GM12878 (cell line): ENCODE data around the gene DISC1. TPM values are rescaled to one million over a fixed set of nuclear protein-coding genes. Genes with fewer than 3 reads are reported as not detected.

Source experiments
- ATAC-seq: fragments of 200-7000 bp; cut with Tn5 transposase; 3 replicates; pipeline ENCODE4 v1.9.1; 2020; ENCODE audit warnings: mild to moderate bottlenecking, moderate library complexity
- BruUV-seq: library from RNA; stranded (reverse); fragments of 400-500 nt; replicated peaks from 2 replicates; lab custom pipeline; 2021; lab: Mats Ljungman, UMichigan
- CTCF ChIA-PET: fragments of 300-600 bp; sonication (Branson Sonifier 250); formaldehyde crosslinking; extraction: SDS; loops from one replicate; lab custom pipeline; 2021; ENCODE audit warnings: inconsistent platforms; lab: Yijun Ruan, JAX
- POLR2A ChIA-PET: fragments of 350-600 bp; formaldehyde crosslinking; extraction: SDS; loops from one replicate; lab custom pipeline; 2021; ENCODE audit warnings: inconsistent platforms; lab: Charles Lee
- RAD21 ChIA-PET: fragments of 300-600 bp; sonication (Branson Sonifier 250); formaldehyde crosslinking; loops from one replicate; lab custom pipeline; 2023; ENCODE audit warnings: antibody characterized with exemption; ENCODE audit not compliant: unreplicated experiment; lab: Charles Lee
- SMC1A ChIA-PET: fragments of 300-600 bp; sonication (Branson Sonifier 250); formaldehyde crosslinking; loops from one replicate; lab custom pipeline; 2023; ENCODE audit not compliant: unreplicated experiment, uncharacterized antibody; lab: Charles Lee
- DNase-seq: peaks from one replicate; pipeline ENCODE4 v3.0.0-alpha.2; 2011; ENCODE audit warnings: low read depth, low spot score
- FAIRE-seq: peaks from 3 replicates; lab custom pipeline; 2011; peaks lifted over from hg19 to GRCh38; lab: Jason Lieb, UNC
- H2AFZ ChIP-seq: 2 replicates; pipeline ENCODE4 v1.6.0; 2011; ENCODE audit warnings: low read depth, low read length, control low read depth; ENCODE audit not compliant: control insufficient read depth
- H3K27ac ChIP-seq: 2 replicates; pipeline ENCODE4 v1.5.1; 2011; ENCODE audit warnings: control low read depth; ENCODE audit not compliant: control insufficient read depth, insufficient read depth
- H3K27me3 ChIP-seq, 2 experiments: replicated peaks in 1 of 2; 2 replicates each; pipeline versions ENCODE4 v1.6.0 to v1.6.1; 2011; ENCODE audit warnings: low read length in 1 of 2; ENCODE audit not compliant: control insufficient read depth in 2 of 2, insufficient read depth in 2 of 2
- H3K36me3 ChIP-seq, 2 experiments: 2 replicates each; pipeline ENCODE4 v1.5.1; 2011; ENCODE audit warnings: low read length in 1 of 2; ENCODE audit not compliant: control insufficient read depth in 2 of 2, insufficient read depth in 2 of 2
- H3K4me1 ChIP-seq: 2 replicates; pipeline ENCODE4 v1.6.1; 2011; ENCODE audit warnings: mild to moderate bottlenecking, low read length, moderate library complexity, mixed read lengths; ENCODE audit not compliant: control insufficient read depth, insufficient read depth
- H3K4me2 ChIP-seq: 2 replicates; pipeline ENCODE4 v1.6.0; 2011; ENCODE audit warnings: control low read depth; ENCODE audit not compliant: control insufficient read depth, insufficient read depth
- H3K4me3 ChIP-seq: fragments of 200-600 bp; sonication (generic); 2 replicates; pipeline ENCODE4 v1.5.1; 2016
- H3K79me2 ChIP-seq: 2 replicates; pipeline ENCODE4 v1.6.0; 2011; ENCODE audit warnings: low read length; ENCODE audit not compliant: control insufficient read depth, insufficient read depth
- H3K9ac ChIP-seq: 2 replicates; pipeline ENCODE4 v1.8.0; 2011; ENCODE audit warnings: low read length, control low read depth, mixed read lengths; ENCODE audit not compliant: control insufficient read depth, insufficient read depth
- H3K9me3 ChIP-seq: replicated peaks from 3 replicates; pipeline ENCODE4 v1.5.1; 2011; ENCODE audit warnings: mild to moderate bottlenecking, low read length; ENCODE audit not compliant: control insufficient read depth, insufficient read depth
- H4K20me1 ChIP-seq: 2 replicates; pipeline ENCODE4 v1.6.0; 2011; ENCODE audit not compliant: control insufficient read depth, insufficient read depth
- CBX3 ChIP-seq: fragments of 200-600 bp; sonication (generic); IDR thresholded peaks from 2 replicates; pipeline ENCODE4 v1.6.1; 2016; ENCODE audit warnings: low read depth, borderline replicate concordance
- CREM ChIP-seq: IDR thresholded peaks from 2 replicates; pipeline ENCODE4 v1.6.1; 2014; ENCODE audit warnings: antibody characterized with exemption, low read depth
- EED ChIP-seq: sonication (generic); IDR thresholded peaks from 2 replicates; pipeline ENCODE4 v1.6.1; 2016; ENCODE audit warnings: antibody characterized with exemption, low read depth
- ESRRA ChIP-seq: IDR thresholded peaks from 2 replicates; pipeline ENCODE4 v1.6.1; 2012; ENCODE audit warnings: mild to moderate bottlenecking, low read length, improper control_type of control experiment
- HDAC2 ChIP-seq: fragments of 200-600 bp; sonication (generic); IDR thresholded peaks from 2 replicates; pipeline ENCODE4 v1.6.1; 2017
- IKZF2 ChIP-seq, 2 experiments: fragments of 450-650 bp; IDR thresholded peaks; 2 replicates each; pipeline ENCODE4 v1.6.1; 2017; ENCODE audit warnings: mild to moderate bottlenecking in 2 of 2, moderate library complexity in 2 of 2
- WGBS: methylation state at CpG from one replicate; pipeline ENCODE4 v1.1.6; 2016; ENCODE audit warnings: low lambda C conversion rate; ENCODE audit not compliant: insufficient replicate concordance, insufficient coverage; ENCODE audit errors: missing lambda C conversion rate; 5-methylcytosine and 5-hydroxymethylcytosine counted together
- in situ Hi-C: fragments of 300-500 bp; cut with MboI; formaldehyde crosslinking; loops from 9 replicates; pipeline ENCODE4 v1.14.3; 2018; ENCODE audit warnings: mixed read lengths
- intact Hi-C: fragments of 100-400 bp; cut with micrococcal nuclease; formaldehyde crosslinking; loops from one replicate; pipeline ENCODE4 v1.14.2; 2022; ENCODE audit not compliant: unreplicated experiment
- polyA plus RNA-seq, 11 experiments: library from polyadenylated mRNA; depleted of rRNA in 4 of 11; unstranded in 6 of 11; stranded (reverse) in 5 of 11; fragments of >200 nt; fragmentation: Nextera tagmentation in 4 of 11; fragmentation: Illumina TruSeq in 1 of 11; extraction: Ambion mirVana in 4 of 11; extraction: Trizol in 1 of 11; gene quantifications; 1 replicate in 1 of 11; 2 replicates in 10 of 11; pipeline versions ENCODE4 v1.2.1 to v1.2.3, GENCODE V29; 2011 to 2016; ENCODE audit warnings: inconsistent platforms in 2 of 11, missing spikeins in 2 of 11, low read depth in 1 of 11
- total RNA-seq, 4 experiments: library from RNA; depleted of rRNA in 3 of 4; stranded (reverse); fragments of >200 nt in 3 of 4; fragmentation: Illumina TruSeq in 1 of 4; extraction: Trizol in 1 of 4; gene quantifications; 2 replicates each; pipeline versions ENCODE4 v1.2.1 to v1.2.3, GENCODE V29; 2013 to 2021
- TF ChIP-seq, protein P1 (sequence below): fragments of 450-650 bp; conservative IDR thresholded peaks from 2 replicates; pipeline ENCODE4 v1.6.1; 2017; ENCODE audit warnings: mild to moderate bottlenecking, moderate library complexity
- TF ChIP-seq, protein P2 (sequence below): fragments of 450-650 bp; formaldehyde crosslinking; IDR thresholded peaks from 2 replicates; pipeline ENCODE4 v1.4.0; 2022; ENCODE audit warnings: mild to moderate bottlenecking, moderate library complexity
- TF ChIP-seq, protein P3 (sequence below): fragments of 150-350 bp; IDR thresholded peaks from 2 replicates; pipeline ENCODE4 v1.6.1; 2014; ENCODE audit warnings: mild to moderate bottlenecking, low read depth, low read length
- TF ChIP-seq, protein P4 (sequence below): IDR thresholded peaks from 2 replicates; pipeline ENCODE4 v1.6.1; 2011; ENCODE audit warnings: mild to moderate bottlenecking, low read depth, low read length, moderate library complexity; ENCODE audit not compliant: insufficient replicate concordance
- TF ChIP-seq, protein P5 (sequence below), 3 experiments: IDR thresholded peaks in 2 of 3; conservative IDR thresholded peaks in 1 of 3; 2 replicates each; pipeline ENCODE4 v1.5.1; 2011; ENCODE audit warnings: low read depth in 3 of 3, low read length in 3 of 3, mild to moderate bottlenecking in 3 of 3, control low read depth in 2 of 3, moderate library complexity in 2 of 3, inconsistent platforms in 1 of 3, mixed read lengths in 1 of 3; ENCODE audit not compliant: control insufficient read depth in 2 of 3, insufficient read depth in 1 of 3; ENCODE audit errors: extremely low read depth in 1 of 3
- TF ChIP-seq, protein P6 (sequence below): fragments of 450-650 bp; IDR thresholded peaks from 2 replicates; pipeline ENCODE4 v1.6.1; 2017; ENCODE audit warnings: mild to moderate bottlenecking, low read depth, inconsistent platforms; ENCODE audit not compliant: poor library complexity, severe bottlenecking

Gene DISC1
- total and polyA plus RNA-seq, 10 of the 15 experiments (the other 5 are each of a cell fraction or from before 2014, with no cell fraction given): 0.05 to 0.72 (median 0.19) TPM; not detected in 1

DNA sequence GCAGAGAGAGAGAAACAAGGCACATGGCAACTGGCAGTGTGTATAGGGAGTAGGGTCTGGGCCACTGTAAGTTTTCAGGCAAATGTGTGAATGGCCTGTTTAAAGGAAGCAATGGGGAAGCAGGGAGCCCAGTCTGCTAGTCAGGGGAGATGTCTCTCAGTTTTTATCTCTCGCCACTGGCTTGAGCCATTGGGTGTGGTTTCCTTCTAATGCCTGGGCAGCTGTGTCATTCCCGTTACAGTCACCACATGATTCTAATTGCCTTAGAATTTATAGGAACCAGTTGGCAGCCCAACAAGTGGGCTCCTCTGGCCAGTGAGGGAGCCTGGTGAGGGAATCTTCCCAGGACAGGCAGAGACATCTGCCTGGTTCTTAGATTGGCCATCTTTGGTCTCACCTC, 182.4 kb downstream of the DISC1 start:
- Histone ChIP-seq H3K4me1 (no peaks in the 10 kb centered on the region), H3K27me3 (no peaks in the 10 kb centered on the region; a peak in 2 of 4 replicates), H2AFZ (no peak overlapping the region), H3K9me3 (no peaks in the 10 kb centered on the region), H3K79me2 (no peaks in the 10 kb centered on the region), H3K4me3 (no peak overlapping the region), H4K20me1 (no peaks in the 10 kb centered on the region), H3K4me2 (no peak overlapping the region), H3K9ac (no peak overlapping the region), H3K36me3 (no peaks in the 10 kb centered on the region), H3K27ac (no peak overlapping the region)
- intact Hi-C loops (no loop called here), in situ Hi-C loops (no loop called here)
- ChIA-PET CTCF (interaction anchor here (1.8 kb wide), 1 partner anchor 52 kb away, joined by 13 read pairs; no protein-coding TSS in a partner anchor), RAD21 (no interaction called here), POLR2A (no interaction called here), SMC1A (no interaction called here)
- BruUV-seq: no TSS peak
- no peak for DNase-seq
- no peak for FAIRE-seq
- 43% methylated on average over 2 of the region's 2 CpGs for WGBS
- ATAC-seq: no peak
- TF ChIP-seq, protein P1, sequence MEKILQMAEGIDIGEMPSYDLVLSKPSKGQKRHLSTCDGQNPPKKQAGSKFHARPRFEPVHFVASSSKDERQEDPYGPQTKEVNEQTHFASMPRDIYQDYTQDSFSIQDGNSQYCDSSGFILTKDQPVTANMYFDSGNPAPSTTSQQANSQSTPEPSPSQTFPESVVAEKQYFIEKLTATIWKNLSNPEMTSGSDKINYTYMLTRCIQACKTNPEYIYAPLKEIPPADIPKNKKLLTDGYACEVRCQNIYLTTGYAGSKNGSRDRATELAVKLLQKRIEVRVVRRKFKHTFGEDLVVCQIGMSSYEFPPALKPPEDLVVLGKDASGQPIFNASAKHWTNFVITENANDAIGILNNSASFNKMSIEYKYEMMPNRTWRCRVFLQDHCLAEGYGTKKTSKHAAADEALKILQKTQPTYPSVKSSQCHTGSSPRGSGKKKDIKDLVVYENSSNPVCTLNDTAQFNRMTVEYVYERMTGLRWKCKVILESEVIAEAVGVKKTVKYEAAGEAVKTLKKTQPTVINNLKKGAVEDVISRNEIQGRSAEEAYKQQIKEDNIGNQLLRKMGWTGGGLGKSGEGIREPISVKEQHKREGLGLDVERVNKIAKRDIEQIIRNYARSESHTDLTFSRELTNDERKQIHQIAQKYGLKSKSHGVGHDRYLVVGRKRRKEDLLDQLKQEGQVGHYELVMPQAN: no peak
- TF ChIP-seq IKZF2 (IDR thresholded peaks at IDR 0.05): no peak
- TF ChIP-seq EED: no peak
- TF ChIP-seq, protein P2, sequence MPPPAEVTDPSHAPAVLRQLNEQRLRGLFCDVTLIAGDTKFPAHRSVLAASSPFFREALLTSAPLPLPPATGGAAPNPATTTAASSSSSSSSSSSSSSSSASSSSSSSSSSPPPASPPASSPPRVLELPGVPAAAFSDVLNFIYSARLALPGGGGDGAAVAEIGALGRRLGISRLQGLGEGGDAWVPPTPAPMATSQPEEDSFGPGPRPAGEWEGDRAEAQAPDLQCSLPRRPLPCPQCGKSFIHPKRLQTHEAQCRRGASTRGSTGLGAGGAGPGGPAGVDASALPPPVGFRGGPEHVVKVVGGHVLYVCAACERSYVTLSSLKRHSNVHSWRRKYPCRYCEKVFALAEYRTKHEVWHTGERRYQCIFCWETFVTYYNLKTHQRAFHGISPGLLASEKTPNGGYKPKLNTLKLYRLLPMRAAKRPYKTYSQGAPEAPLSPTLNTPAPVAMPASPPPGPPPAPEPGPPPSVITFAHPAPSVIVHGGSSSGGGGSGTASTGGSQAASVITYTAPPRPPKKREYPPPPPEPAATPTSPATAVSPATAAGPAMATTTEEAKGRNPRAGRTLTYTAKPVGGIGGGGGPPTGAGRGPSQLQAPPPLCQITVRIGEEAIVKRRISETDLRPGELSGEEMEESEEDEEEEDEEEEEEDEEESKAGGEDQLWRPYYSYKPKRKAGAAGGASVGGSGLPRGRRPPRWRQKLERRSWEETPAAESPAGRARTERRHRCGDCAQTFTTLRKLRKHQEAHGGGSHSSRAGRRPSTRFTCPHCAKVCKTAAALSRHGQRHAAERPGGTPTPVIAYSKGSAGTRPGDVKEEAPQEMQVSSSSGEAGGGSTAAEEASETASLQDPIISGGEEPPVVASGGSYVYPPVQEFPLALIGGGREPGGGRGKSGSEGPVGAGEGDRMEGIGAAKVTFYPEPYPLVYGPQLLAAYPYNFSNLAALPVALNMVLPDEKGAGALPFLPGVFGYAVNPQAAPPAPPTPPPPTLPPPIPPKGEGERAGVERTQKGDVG (CRISPR knock-in tag): no peak
- no peak for TF ChIP-seq CREM
- TF ChIP-seq, protein P3, sequence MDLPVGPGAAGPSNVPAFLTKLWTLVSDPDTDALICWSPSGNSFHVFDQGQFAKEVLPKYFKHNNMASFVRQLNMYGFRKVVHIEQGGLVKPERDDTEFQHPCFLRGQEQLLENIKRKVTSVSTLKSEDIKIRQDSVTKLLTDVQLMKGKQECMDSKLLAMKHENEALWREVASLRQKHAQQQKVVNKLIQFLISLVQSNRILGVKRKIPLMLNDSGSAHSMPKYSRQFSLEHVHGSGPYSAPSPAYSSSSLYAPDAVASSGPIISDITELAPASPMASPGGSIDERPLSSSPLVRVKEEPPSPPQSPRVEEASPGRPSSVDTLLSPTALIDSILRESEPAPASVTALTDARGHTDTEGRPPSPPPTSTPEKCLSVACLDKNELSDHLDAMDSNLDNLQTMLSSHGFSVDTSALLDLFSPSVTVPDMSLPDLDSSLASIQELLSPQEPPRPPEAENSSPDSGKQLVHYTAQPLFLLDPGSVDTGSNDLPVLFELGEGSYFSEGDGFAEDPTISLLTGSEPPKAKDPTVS: no peak
- TF ChIP-seq CBX3: no peak
- TF ChIP-seq, protein P4, sequence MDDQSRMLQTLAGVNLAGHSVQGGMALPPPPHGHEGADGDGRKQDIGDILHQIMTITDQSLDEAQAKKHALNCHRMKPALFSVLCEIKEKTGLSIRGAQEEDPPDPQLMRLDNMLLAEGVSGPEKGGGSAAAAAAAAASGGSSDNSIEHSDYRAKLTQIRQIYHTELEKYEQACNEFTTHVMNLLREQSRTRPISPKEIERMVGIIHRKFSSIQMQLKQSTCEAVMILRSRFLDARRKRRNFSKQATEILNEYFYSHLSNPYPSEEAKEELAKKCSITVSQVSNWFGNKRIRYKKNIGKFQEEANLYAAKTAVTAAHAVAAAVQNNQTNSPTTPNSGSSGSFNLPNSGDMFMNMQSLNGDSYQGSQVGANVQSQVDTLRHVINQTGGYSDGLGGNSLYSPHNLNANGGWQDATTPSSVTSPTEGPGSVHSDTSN: no peak
- TF ChIP-seq HDAC2: no peak
- TF ChIP-seq, protein P5, sequence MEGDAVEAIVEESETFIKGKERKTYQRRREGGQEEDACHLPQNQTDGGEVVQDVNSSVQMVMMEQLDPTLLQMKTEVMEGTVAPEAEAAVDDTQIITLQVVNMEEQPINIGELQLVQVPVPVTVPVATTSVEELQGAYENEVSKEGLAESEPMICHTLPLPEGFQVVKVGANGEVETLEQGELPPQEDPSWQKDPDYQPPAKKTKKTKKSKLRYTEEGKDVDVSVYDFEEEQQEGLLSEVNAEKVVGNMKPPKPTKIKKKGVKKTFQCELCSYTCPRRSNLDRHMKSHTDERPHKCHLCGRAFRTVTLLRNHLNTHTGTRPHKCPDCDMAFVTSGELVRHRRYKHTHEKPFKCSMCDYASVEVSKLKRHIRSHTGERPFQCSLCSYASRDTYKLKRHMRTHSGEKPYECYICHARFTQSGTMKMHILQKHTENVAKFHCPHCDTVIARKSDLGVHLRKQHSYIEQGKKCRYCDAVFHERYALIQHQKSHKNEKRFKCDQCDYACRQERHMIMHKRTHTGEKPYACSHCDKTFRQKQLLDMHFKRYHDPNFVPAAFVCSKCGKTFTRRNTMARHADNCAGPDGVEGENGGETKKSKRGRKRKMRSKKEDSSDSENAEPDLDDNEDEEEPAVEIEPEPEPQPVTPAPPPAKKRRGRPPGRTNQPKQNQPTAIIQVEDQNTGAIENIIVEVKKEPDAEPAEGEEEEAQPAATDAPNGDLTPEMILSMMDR (IDR thresholded peaks at IDR 0.05 in 2 of 3, conservative IDR thresholded peaks at IDR 0.05 in 1 of 3; ENCODE audit: control insufficient read depth in 2 of 3, extremely low read depth in 1 of 3, insufficient read depth in 1 of 3, low read depth in 3 of 3, low read length in 3 of 3): no peak
- TF ChIP-seq ESRRA: no peak
- TF ChIP-seq, protein P6, sequence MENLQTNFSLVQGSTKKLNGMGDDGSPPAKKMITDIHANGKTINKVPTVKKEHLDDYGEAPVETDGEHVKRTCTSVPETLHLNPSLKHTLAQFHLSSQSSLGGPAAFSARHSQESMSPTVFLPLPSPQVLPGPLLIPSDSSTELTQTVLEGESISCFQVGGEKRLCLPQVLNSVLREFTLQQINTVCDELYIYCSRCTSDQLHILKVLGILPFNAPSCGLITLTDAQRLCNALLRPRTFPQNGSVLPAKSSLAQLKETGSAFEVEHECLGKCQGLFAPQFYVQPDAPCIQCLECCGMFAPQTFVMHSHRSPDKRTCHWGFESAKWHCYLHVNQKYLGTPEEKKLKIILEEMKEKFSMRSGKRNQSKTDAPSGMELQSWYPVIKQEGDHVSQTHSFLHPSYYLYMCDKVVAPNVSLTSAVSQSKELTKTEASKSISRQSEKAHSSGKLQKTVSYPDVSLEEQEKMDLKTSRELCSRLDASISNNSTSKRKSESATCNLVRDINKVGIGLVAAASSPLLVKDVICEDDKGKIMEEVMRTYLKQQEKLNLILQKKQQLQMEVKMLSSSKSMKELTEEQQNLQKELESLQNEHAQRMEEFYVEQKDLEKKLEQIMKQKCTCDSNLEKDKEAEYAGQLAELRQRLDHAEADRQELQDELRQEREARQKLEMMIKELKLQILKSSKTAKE: no peak
